GM12878 (cell line): ENCODE results near the gene ITGB8. TPM values are rescaled to one million over a fixed set of nuclear protein-coding genes. Genes with fewer than 3 reads are reported as not detected.

Experiments
- ATAC-seq: fragments of 200-7000 bp; cut with Tn5 transposase; 3 replicates; pipeline ENCODE4 v1.9.1; 2020; ENCODE audit warnings: mild to moderate bottlenecking, moderate library complexity
- BruUV-seq: library from RNA; stranded (reverse); fragments of 400-500 nt; replicated peaks from 2 replicates; lab custom pipeline; 2021; lab: Mats Ljungman, UMichigan
- CTCF ChIA-PET: fragments of 300-600 bp; sonication (Branson Sonifier 250); formaldehyde crosslinking; extraction: SDS; loops from one replicate; lab custom pipeline; 2021; ENCODE audit warnings: inconsistent platforms; lab: Yijun Ruan, JAX
- POLR2A ChIA-PET: fragments of 350-600 bp; formaldehyde crosslinking; extraction: SDS; loops from one replicate; lab custom pipeline; 2021; ENCODE audit warnings: inconsistent platforms; lab: Charles Lee
- RAD21 ChIA-PET: fragments of 300-600 bp; sonication (Branson Sonifier 250); formaldehyde crosslinking; loops from one replicate; lab custom pipeline; 2023; ENCODE audit warnings: antibody characterized with exemption; ENCODE audit not compliant: unreplicated experiment; lab: Charles Lee
- SMC1A ChIA-PET: fragments of 300-600 bp; sonication (Branson Sonifier 250); formaldehyde crosslinking; loops from one replicate; lab custom pipeline; 2023; ENCODE audit not compliant: unreplicated experiment, uncharacterized antibody; lab: Charles Lee
- DNase-seq: peaks from one replicate; pipeline ENCODE4 v3.0.0-alpha.2; 2011; ENCODE audit warnings: low read depth, low spot score
- FAIRE-seq: peaks from 3 replicates; lab custom pipeline; 2011; peaks lifted over from hg19 to GRCh38; lab: Jason Lieb, UNC
- H2AFZ ChIP-seq: 2 replicates; pipeline ENCODE4 v1.6.0; 2011; ENCODE audit warnings: low read depth, low read length, control low read depth; ENCODE audit not compliant: control insufficient read depth
- H3K27ac ChIP-seq: 2 replicates; pipeline ENCODE4 v1.5.1; 2011; ENCODE audit warnings: control low read depth; ENCODE audit not compliant: control insufficient read depth, insufficient read depth
- H3K27me3 ChIP-seq, 2 experiments: replicated peaks in 1 of 2; 2 replicates each; pipeline versions ENCODE4 v1.6.0 to v1.6.1; 2011; ENCODE audit warnings: low read length in 1 of 2; ENCODE audit not compliant: control insufficient read depth in 2 of 2, insufficient read depth in 2 of 2
- H3K36me3 ChIP-seq, 2 experiments: 2 replicates each; pipeline ENCODE4 v1.5.1; 2011; ENCODE audit warnings: low read length in 1 of 2; ENCODE audit not compliant: control insufficient read depth in 2 of 2, insufficient read depth in 2 of 2
- H3K4me1 ChIP-seq: 2 replicates; pipeline ENCODE4 v1.6.1; 2011; ENCODE audit warnings: mild to moderate bottlenecking, low read length, moderate library complexity, mixed read lengths; ENCODE audit not compliant: control insufficient read depth, insufficient read depth
- H3K4me2 ChIP-seq: 2 replicates; pipeline ENCODE4 v1.6.0; 2011; ENCODE audit warnings: control low read depth; ENCODE audit not compliant: control insufficient read depth, insufficient read depth
- H3K4me3 ChIP-seq: fragments of 200-600 bp; sonication (generic); 2 replicates; pipeline ENCODE4 v1.5.1; 2016
- H3K79me2 ChIP-seq: 2 replicates; pipeline ENCODE4 v1.6.0; 2011; ENCODE audit warnings: low read length; ENCODE audit not compliant: control insufficient read depth, insufficient read depth
- H3K9ac ChIP-seq: 2 replicates; pipeline ENCODE4 v1.8.0; 2011; ENCODE audit warnings: low read length, control low read depth, mixed read lengths; ENCODE audit not compliant: control insufficient read depth, insufficient read depth
- H3K9me3 ChIP-seq: replicated peaks from 3 replicates; pipeline ENCODE4 v1.5.1; 2011; ENCODE audit warnings: mild to moderate bottlenecking, low read length; ENCODE audit not compliant: control insufficient read depth, insufficient read depth
- H4K20me1 ChIP-seq: 2 replicates; pipeline ENCODE4 v1.6.0; 2011; ENCODE audit not compliant: control insufficient read depth, insufficient read depth
- BACH1 ChIP-seq: fragments of 450-650 bp; IDR thresholded peaks from 2 replicates; pipeline ENCODE4 v1.6.1; 2017; ENCODE audit warnings: mild to moderate bottlenecking, borderline replicate concordance
- GATAD2B ChIP-seq: fragments of 450-650 bp; conservative IDR thresholded peaks from 2 replicates; pipeline ENCODE4 v1.6.1; 2017; ENCODE audit warnings: low read depth, mild to moderate bottlenecking, moderate library complexity
- HDGF ChIP-seq: fragments of 450-650 bp; IDR thresholded peaks from 2 replicates; pipeline ENCODE4 v1.6.1; 2016; ENCODE audit warnings: antibody characterized with exemption
- IKZF2 ChIP-seq, 2 experiments: fragments of 450-650 bp; IDR thresholded peaks; 2 replicates each; pipeline ENCODE4 v1.6.1; 2017; ENCODE audit warnings: mild to moderate bottlenecking in 2 of 2, moderate library complexity in 2 of 2
- MTA3 ChIP-seq: IDR thresholded peaks from 2 replicates; pipeline ENCODE4 v1.6.1; 2012; ENCODE audit warnings: low read length, inconsistent platforms, borderline replicate concordance
- NR2C1 ChIP-seq: fragments of 450-650 bp; IDR thresholded peaks from 2 replicates; pipeline ENCODE4 v1.6.1; 2017; ENCODE audit warnings: antibody characterized with exemption, mild to moderate bottlenecking, moderate library complexity
- PAX8 ChIP-seq: fragments of 450-650 bp; IDR thresholded peaks from 2 replicates; pipeline ENCODE4 v1.6.1; 2017; ENCODE audit warnings: mild to moderate bottlenecking, moderate library complexity
- TAF1 ChIP-seq: IDR thresholded peaks from 2 replicates; pipeline ENCODE4 v1.6.1; 2011; ENCODE audit warnings: mild to moderate bottlenecking, low read depth, low read length, borderline replicate concordance
- WGBS: methylation state at CpG from one replicate; pipeline ENCODE4 v1.1.6; 2016; ENCODE audit warnings: low lambda C conversion rate; ENCODE audit not compliant: insufficient replicate concordance, insufficient coverage; ENCODE audit errors: missing lambda C conversion rate; 5-methylcytosine and 5-hydroxymethylcytosine counted together
- in situ Hi-C: fragments of 300-500 bp; cut with MboI; formaldehyde crosslinking; loops from 9 replicates; pipeline ENCODE4 v1.14.3; 2018; ENCODE audit warnings: mixed read lengths
- intact Hi-C: fragments of 100-400 bp; cut with micrococcal nuclease; formaldehyde crosslinking; loops from one replicate; pipeline ENCODE4 v1.14.2; 2022; ENCODE audit not compliant: unreplicated experiment
- polyA plus RNA-seq, 11 experiments: library from polyadenylated mRNA; depleted of rRNA in 4 of 11; unstranded in 6 of 11; stranded (reverse) in 5 of 11; fragments of >200 nt; fragmentation: Nextera tagmentation in 4 of 11; fragmentation: Illumina TruSeq in 1 of 11; extraction: Ambion mirVana in 4 of 11; extraction: Trizol in 1 of 11; gene quantifications; 1 replicate in 1 of 11; 2 replicates in 10 of 11; pipeline versions ENCODE4 v1.2.1 to v1.2.3, GENCODE V29; 2011 to 2016; ENCODE audit warnings: inconsistent platforms in 2 of 11, missing spikeins in 2 of 11, low read depth in 1 of 11
- total RNA-seq, 4 experiments: library from RNA; depleted of rRNA in 3 of 4; stranded (reverse); fragments of >200 nt in 3 of 4; fragmentation: Illumina TruSeq in 1 of 4; extraction: Trizol in 1 of 4; gene quantifications; 2 replicates each; pipeline versions ENCODE4 v1.2.1 to v1.2.3, GENCODE V29; 2013 to 2021
- TF ChIP-seq, protein P1 (sequence below): fragments of 450-650 bp; IDR thresholded peaks from 2 replicates; pipeline ENCODE4 v1.6.1; 2017; ENCODE audit warnings: mild to moderate bottlenecking, moderate library complexity

The ITGB8 gene
- total and polyA plus RNA-seq, 10 of the 15 experiments (the other 5 are each of a cell fraction or from before 2014, with no cell fraction given): 0.37 to 26.2 (median 1.5) TPM

GRCh38 chr7:20305726-20306125, 25.0 kb upstream of the ITGB8 start (continued):
- TF ChIP-seq GATAD2B (no peak), MTA3 (no peak), NR2C1 (no peak), IKZF2 (IDR thresholded peaks at IDR 0.05) (no peak)

DNA sequence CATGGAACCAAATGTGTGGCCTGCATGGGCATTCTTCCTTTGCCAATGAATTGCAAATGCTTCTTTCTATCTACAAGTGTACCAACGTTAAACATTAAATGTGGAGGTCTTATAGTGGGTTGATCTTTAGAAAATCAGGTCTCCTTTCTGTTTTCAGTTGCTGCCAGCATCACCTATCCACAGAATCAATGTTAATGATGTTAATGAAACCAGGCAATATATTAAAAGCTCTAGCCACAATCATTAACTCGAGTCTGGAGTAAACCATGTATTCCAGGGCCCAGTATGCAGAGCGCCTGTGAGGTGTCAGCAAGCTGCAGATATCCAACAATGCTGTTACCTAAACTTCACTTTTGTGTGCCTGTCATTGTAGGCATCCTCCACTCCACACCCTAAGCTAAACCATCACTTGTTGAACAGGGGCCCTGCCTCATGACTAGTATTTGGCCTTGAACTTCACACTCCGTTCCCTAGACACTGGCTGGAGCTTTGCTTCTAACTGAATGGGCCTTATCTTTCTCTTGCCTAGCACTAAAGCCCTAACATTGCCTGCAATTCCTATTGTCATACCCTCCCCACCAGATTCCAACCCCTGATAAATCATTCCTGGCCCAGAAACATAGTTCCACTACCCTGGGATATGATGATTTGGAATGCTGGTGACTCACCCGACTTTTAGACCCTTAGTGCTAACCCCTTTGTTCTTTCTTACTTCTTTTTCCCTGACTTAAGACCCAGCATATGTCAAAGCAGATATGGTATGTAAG, 24.3 kb upstream of the ITGB8 start:
- Histone ChIP-seq H3K4me3 (no peak overlapping the region), H3K79me2 (no peaks in the 10 kb centered on the region), H3K27ac (no peak overlapping the region; the same call in 1 of the 2 replicates), H3K4me2 (no peak overlapping the region), H2AFZ (no peak overlapping the region; the same call in 1 of the 2 replicates), H3K36me3 (no peaks in the 10 kb centered on the region), H3K4me1 (peaks cover 4% of the 10 kb centered on the region; the same call in 1 of the 2 replicates), H3K27me3 (no peaks in the 10 kb centered on the region), H3K9ac (no peak overlapping the region), H3K9me3 (no peaks in the 10 kb centered on the region; the same call in 1 of the 3 replicates), H4K20me1 (no peaks in the 10 kb centered on the region)
- no TSS peak for BruUV-seq
- ChIA-PET SMC1A (interaction anchor here (1.0 to 12.1 kb wide), 16 partner anchors 8 to 324 kb away, joined by 4 to 229 read pairs (median 5); partner anchors contain the start of gene ITGB8), POLR2A (interaction anchor here (0.8 to 3.4 kb wide), 8 partner anchors 16 to 113 kb away, joined by 3 to 14 read pairs (median 6); no protein-coding TSS in a partner anchor), CTCF (interaction anchor here (0.6 to 3.0 kb wide), 14 partner anchors 8 to 554 kb away, joined by 3 to 17 read pairs (median 4); no protein-coding TSS in a partner anchor), RAD21 (interaction anchor here (0.9 to 4.7 kb wide), 15 partner anchors 8 to 115 kb away, joined by 3 to 39 read pairs (median 9); partner anchors contain the start of genes ITGB8 and MACC1)
- in situ Hi-C loops (no loop called here), intact Hi-C loops (no loop called here)
- no peak for DNase-seq
- no peak for FAIRE-seq
- WGBS: 79% methylated on average over 5 of the region's 5 CpGs
- TF ChIP-seq, protein P1, sequence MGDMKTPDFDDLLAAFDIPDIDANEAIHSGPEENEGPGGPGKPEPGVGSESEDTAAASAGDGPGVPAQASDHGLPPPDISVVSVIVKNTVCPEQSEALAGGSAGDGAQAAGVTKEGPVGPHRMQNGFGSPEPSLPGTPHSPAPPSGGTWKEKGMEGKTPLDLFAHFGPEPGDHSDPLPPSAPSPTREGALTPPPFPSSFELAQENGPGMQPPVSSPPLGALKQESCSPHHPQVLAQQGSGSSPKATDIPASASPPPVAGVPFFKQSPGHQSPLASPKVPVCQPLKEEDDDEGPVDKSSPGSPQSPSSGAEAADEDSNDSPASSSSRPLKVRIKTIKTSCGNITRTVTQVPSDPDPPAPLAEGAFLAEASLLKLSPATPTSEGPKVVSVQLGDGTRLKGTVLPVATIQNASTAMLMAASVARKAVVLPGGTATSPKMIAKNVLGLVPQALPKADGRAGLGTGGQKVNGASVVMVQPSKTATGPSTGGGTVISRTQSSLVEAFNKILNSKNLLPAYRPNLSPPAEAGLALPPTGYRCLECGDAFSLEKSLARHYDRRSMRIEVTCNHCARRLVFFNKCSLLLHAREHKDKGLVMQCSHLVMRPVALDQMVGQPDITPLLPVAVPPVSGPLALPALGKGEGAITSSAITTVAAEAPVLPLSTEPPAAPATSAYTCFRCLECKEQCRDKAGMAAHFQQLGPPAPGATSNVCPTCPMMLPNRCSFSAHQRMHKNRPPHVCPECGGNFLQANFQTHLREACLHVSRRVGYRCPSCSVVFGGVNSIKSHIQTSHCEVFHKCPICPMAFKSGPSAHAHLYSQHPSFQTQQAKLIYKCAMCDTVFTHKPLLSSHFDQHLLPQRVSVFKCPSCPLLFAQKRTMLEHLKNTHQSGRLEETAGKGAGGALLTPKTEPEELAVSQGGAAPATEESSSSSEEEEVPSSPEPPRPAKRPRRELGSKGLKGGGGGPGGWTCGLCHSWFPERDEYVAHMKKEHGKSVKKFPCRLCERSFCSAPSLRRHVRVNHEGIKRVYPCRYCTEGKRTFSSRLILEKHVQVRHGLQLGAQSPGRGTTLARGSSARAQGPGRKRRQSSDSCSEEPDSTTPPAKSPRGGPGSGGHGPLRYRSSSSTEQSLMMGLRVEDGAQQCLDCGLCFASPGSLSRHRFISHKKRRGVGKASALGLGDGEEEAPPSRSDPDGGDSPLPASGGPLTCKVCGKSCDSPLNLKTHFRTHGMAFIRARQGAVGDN: peak; percentile 32; the same call in 1 of the 2 replicates
- no peak for TF ChIP-seq BACH1
- TF ChIP-seq HDGF: 0 out of 2 replicates have a peak, but pooled peaks have one; percentile 19
- no peak for TF ChIP-seq PAX8
- TF ChIP-seq TAF1: no peak
- ATAC-seq: peak; percentile 33
